Mammary epithelial cell (primary cell): ENCODE data around the gene CMKLR1.

ENCODE experiments used
- EZH2 ChIP-seq: IDR thresholded peaks from 2 replicates; pipeline ENCODE4 v1.6.1; 2012; ENCODE audit warnings: low read length, inconsistent platforms, borderline replicate concordance
- TF ChIP-seq, protein P1 (sequence below), 2 donors: IDR thresholded peaks in 1 of 2; conservative IDR thresholded peaks in 1 of 2; 2 replicates each; pipeline ENCODE4 v1.5.1; 2011 to 2012; ENCODE audit warnings: inconsistent platforms in 2 of 2, low read length in 2 of 2, mild to moderate bottlenecking in 2 of 2, control low read depth in 1 of 2, low read depth in 1 of 2; ENCODE audit not compliant: insufficient read depth in 1 of 2; ENCODE audit errors: extremely low read depth in 1 of 2

DNA sequence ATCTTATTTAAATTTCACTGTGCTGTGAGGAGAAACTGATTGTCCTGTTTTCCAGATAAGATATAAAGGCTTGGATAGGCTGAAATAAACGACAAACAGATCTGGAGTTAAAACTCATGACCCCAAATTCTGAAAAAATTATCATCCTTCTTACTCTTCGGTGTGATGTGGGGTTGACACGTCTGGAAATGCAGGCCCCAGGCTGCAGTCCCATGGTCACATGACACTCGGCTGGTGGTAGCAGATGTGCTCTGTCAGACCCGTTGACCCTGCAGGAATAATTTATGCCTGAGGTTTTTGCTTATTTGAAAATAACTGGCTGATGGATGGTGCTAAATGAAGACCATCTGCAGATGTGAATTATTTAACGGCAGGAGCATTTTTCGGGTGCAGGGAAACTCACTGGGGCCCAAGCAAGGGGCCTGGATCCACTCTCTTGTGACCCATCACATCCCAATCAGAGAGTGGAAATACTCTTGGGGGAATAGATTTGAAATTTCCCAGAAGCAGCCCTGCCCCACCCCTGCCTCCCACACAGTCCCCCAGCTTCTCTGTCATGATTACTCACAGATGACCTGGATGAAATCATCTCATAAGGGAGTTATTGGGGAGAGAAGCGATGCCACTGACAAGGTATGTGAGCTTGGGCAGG lies 47.7 kb upstream of the CMKLR1 start:
- no peak for TF ChIP-seq EZH2
- TF ChIP-seq, protein P1, sequence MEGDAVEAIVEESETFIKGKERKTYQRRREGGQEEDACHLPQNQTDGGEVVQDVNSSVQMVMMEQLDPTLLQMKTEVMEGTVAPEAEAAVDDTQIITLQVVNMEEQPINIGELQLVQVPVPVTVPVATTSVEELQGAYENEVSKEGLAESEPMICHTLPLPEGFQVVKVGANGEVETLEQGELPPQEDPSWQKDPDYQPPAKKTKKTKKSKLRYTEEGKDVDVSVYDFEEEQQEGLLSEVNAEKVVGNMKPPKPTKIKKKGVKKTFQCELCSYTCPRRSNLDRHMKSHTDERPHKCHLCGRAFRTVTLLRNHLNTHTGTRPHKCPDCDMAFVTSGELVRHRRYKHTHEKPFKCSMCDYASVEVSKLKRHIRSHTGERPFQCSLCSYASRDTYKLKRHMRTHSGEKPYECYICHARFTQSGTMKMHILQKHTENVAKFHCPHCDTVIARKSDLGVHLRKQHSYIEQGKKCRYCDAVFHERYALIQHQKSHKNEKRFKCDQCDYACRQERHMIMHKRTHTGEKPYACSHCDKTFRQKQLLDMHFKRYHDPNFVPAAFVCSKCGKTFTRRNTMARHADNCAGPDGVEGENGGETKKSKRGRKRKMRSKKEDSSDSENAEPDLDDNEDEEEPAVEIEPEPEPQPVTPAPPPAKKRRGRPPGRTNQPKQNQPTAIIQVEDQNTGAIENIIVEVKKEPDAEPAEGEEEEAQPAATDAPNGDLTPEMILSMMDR (conservative IDR thresholded peaks at IDR 0.05 in 1 of 2, IDR thresholded peaks at IDR 0.05 in 1 of 2; ENCODE audit: extremely low read depth in 1 of 2, insufficient read depth in 1 of 2, low read depth in 1 of 2, low read length in 2 of 2): no peak
